Activated CD8-positive, alpha-beta T cell treated with anti-CD3 and anti-CD28 coated beads for 36 hours (primary cell): ENCODE data around the gene MSANTD3. TPM values are rescaled to one million over a fixed set of nuclear protein-coding genes. Genes with fewer than 3 reads are reported as not detected.

ENCODE experiments used
- ATAC-seq: fragments of 200-7000 bp; cut with Tn5 transposase; one replicate; pipeline ENCODE4 v1.10.0; 2021; ENCODE audit warnings: mild to moderate bottlenecking, moderate library complexity
- CTCF ChIA-PET: fragments of 350-600 bp; sonication (Branson Sonifier 250); formaldehyde crosslinking; loops from one replicate; lab custom pipeline; 2021; ENCODE audit warnings: antibody characterized with exemption; lab: Charles Lee
- POLR2A ChIA-PET: fragments of 350-600 bp; sonication (Branson Sonifier 250); formaldehyde crosslinking; loops from one replicate; lab custom pipeline; 2021; ENCODE audit warnings: antibody characterized with exemption; lab: Charles Lee
- DNase-seq: peaks from one replicate; pipeline ENCODE4 v3.0.0-alpha.2; 2020
- H3K27ac Mint-ChIP-seq: one replicate; pipeline ENCODE4 v1.8.0; 2021; ENCODE audit warnings: mild to moderate bottlenecking, mixed read lengths
- H3K27me3 Mint-ChIP-seq: one replicate; pipeline ENCODE4 v1.8.0; 2021; ENCODE audit warnings: mixed read lengths
- H3K36me3 Mint-ChIP-seq: one replicate; pipeline ENCODE4 v1.8.0; 2021; ENCODE audit warnings: low read depth, mixed read lengths
- H3K4me1 Mint-ChIP-seq: one replicate; pipeline ENCODE4 v1.8.0; 2021; ENCODE audit warnings: low read depth, mixed read lengths
- H3K4me3 Mint-ChIP-seq: one replicate; pipeline ENCODE4 v1.8.0; 2021; ENCODE audit warnings: mild to moderate bottlenecking, moderate library complexity, mixed read lengths
- H3K9me3 Mint-ChIP-seq: one replicate; pipeline ENCODE4 v1.8.0; 2021; ENCODE audit warnings: mixed read lengths
- intact Hi-C: fragments of 100-400 bp; cut with micrococcal nuclease; formaldehyde crosslinking; loops from one replicate; pipeline ENCODE4 v1.10.0; 2022
- total RNA-seq, 2 experiments: library from RNA; stranded (reverse); gene quantifications; one replicate each; pipeline ENCODE4 v1.2.3, GENCODE V29; 2021
- TF ChIP-seq, protein P1 (sequence below): fragments of 200-600 bp; IDR thresholded peaks from one replicate; pipeline ENCODE4 v1.8.0; 2022; ENCODE audit warnings: antibody characterized with exemption, mild to moderate bottlenecking

MSANTD3 gene
- total RNA-seq, 2 experiments from 2014 or later = 13.3 to 14.6 TPM

GRCh38 chr9:100488177-100488576, 61.2 kb downstream of the MSANTD3 start:
- no peak for DNase-seq
- Mint-ChIP-seq H3K36me3 (no peaks in the 10 kb centered on the region), H3K9me3 (no peaks in the 10 kb centered on the region), H3K4me1 (no peaks in the 10 kb centered on the region), H3K4me3 (no peak overlapping the region), H3K27me3 (no peaks in the 10 kb centered on the region), H3K27ac (no peak overlapping the region)
- TF ChIP-seq, protein P1, sequence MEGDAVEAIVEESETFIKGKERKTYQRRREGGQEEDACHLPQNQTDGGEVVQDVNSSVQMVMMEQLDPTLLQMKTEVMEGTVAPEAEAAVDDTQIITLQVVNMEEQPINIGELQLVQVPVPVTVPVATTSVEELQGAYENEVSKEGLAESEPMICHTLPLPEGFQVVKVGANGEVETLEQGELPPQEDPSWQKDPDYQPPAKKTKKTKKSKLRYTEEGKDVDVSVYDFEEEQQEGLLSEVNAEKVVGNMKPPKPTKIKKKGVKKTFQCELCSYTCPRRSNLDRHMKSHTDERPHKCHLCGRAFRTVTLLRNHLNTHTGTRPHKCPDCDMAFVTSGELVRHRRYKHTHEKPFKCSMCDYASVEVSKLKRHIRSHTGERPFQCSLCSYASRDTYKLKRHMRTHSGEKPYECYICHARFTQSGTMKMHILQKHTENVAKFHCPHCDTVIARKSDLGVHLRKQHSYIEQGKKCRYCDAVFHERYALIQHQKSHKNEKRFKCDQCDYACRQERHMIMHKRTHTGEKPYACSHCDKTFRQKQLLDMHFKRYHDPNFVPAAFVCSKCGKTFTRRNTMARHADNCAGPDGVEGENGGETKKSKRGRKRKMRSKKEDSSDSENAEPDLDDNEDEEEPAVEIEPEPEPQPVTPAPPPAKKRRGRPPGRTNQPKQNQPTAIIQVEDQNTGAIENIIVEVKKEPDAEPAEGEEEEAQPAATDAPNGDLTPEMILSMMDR = no peak
- ChIA-PET CTCF (no interaction called here), POLR2A (no interaction called here)
- intact Hi-C loops = no loop called here
- no peak for ATAC-seq

DNA sequence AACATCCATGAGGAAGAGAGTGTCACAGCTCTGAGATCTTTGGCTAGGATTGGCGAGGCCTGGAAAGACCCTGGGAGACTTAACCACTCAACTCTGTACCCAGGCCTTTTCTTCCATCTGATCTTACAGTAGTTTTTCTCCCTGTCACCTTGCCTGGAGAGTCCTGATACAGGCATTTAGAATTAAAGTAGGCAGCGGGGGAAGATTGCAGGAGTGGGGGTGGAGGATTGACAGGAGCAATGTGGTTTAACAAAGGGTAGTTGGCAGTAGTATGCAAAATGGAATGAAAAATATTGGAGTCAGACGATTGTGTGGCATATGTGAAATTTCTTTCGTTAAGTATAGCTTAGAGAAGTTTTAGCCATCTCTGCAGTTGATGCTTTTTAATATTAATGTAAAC, 62.9 kb downstream of the MSANTD3 start:
- ChIA-PET POLR2A (no interaction called here), CTCF (no interaction called here)
- TF ChIP-seq, protein P1 = no peak
- DNase-seq (no peak), ATAC-seq (no peak)
- intact Hi-C loops = no loop called here
- Mint-ChIP-seq H3K27ac (no peak overlapping the region), H3K4me1 (no peaks in the 10 kb centered on the region), H3K36me3 (no peaks in the 10 kb centered on the region), H3K9me3 (no peaks in the 10 kb centered on the region), H3K27me3 (no peaks in the 10 kb centered on the region), H3K4me3 (no peak overlapping the region)

- H3K36me3 Mint-ChIP-seq = no peaks in the 10 kb centered on the region
- TF ChIP-seq, protein P1 = no peak
- intact Hi-C loops = no loop called here
- H3K4me1 Mint-ChIP-seq = no peaks in the 10 kb centered on the region
- no peak for ATAC-seq
- ChIA-PET POLR2A (no interaction called here), CTCF (interaction anchor here (1.0 to 2.3 kb wide), 3 partner anchors 12 to 55 kb away, joined by 3 to 7 read pairs (median 4); no protein-coding TSS in a partner anchor)
- DNase-seq = no peak
- H3K4me3 Mint-ChIP-seq = no peak overlapping the region
- H3K27ac Mint-ChIP-seq = no peak overlapping the region
- H3K27me3 Mint-ChIP-seq = peaks cover 1% of the 10 kb centered on the region
- H3K9me3 Mint-ChIP-seq = no peaks in the 10 kb centered on the region
Measured at GRCh38 chr9:100492952-100493351, 66.0 kb downstream of the MSANTD3 start.

DNA sequence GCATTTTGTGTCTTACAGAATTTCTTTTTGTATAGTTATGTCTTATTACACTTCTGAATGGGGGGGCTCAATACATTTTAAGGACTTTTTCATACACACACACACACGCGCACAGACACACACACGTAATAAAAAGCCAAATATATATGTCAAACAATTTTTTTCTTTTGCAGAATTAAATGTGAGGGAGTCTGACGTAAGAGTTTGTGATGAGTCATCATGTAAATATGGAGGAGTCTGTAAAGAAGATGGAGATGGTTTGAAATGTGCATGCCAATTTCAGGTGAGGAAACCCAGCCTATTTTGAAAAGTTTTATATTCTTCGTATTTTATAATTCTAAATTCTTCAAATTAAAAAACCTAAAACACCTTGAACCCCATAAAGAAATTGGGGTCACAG, 71.6 kb downstream of the MSANTD3 start:
- intact Hi-C loops = no loop called here
- Mint-ChIP-seq H3K27me3 (peaks cover 1% of the 10 kb centered on the region), H3K27ac (no peak overlapping the region), H3K9me3 (no peaks in the 10 kb centered on the region), H3K4me3 (no peak overlapping the region), H3K4me1 (no peaks in the 10 kb centered on the region), H3K36me3 (no peaks in the 10 kb centered on the region)
- no peak for ATAC-seq
- DNase-seq = no peak
- ChIA-PET CTCF (no interaction called here), POLR2A (no interaction called here)
- TF ChIP-seq, protein P1 = no peak

DNA sequence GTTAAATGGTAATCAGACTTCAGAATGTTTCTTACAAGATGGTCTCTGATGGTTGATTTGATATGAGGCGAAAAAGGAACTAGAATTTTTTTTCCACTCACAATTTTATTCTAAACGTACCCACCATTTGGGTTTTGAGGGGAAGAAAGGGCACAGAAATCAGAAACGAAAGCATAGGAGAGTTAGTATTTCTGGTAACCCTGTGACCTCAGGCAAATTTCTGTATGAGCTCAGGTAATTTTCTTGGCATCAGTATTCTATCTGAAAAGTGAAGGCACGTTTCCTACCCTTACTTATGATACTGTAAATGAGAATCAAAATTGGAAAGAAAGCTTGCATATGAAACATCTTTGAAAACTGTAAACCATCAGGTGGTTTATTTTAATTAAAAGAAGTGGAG, 72.5 kb downstream of the MSANTD3 start:
- Mint-ChIP-seq H3K36me3 (no peaks in the 10 kb centered on the region), H3K27ac (no peak overlapping the region), H3K4me3 (no peak overlapping the region), H3K4me1 (no peaks in the 10 kb centered on the region), H3K27me3 (peaks cover 1% of the 10 kb centered on the region), H3K9me3 (no peaks in the 10 kb centered on the region)
- DNase-seq (no peak), ATAC-seq (no peak)
- TF ChIP-seq, protein P1 = no peak
- intact Hi-C loops = no loop called here
- ChIA-PET POLR2A (no interaction called here), CTCF (no interaction called here)
